Inferior parietal cortex (tissue), 1 donor: Measurements from ENCODE around the gene DNAJC22.

ENCODE experiments used
- DNase-seq: peaks from one replicate; pipeline ENCODE4 v3.0.0-alpha.2; 2016; ENCODE audit errors: extremely low spot score

The DNAJC22 gene

DNA sequence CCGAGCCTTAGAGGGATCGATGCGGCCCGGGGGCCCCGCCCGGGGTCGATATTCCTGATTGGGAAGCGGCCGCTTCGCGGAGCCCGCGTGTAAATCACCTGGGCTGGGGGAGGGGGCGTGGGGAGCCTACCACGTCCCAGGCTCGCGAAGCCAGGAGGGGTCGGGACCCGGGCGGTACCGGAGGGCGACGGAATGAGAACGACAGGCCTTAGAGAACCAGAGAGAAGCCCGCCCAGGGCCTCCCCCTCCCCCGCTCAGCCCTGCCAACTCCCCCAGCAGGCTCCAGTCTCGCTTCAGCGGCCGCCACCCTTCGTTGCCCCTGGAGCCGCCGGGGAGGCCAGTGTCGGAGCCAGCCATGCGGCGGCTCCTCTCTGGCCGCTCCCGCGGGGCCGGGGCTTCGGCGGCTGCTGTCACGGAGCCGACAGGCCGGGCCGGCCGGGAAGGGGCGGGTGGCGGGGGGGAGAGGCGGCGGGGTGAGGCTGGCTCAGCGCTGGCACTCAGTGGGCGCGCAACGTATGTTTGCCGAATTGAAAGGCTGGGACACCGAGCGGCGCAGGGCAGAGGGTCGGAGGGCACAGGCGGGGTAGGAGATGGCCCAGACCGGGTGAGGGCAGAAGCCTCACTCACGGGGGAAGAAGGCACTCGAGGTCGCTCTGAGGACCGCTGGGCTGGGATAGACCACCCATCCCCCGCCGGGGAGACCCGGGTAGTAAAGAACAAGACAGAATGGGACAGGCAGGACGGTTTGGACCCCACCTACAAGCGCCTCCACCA is 1.4 kb upstream of the DNAJC22 start:
- no peak for DNase-seq

- no peak for DNase-seq
Measured at GRCh38 chr12:49345825-49346658, 646 bp upstream of the DNAJC22 start.

DNA sequence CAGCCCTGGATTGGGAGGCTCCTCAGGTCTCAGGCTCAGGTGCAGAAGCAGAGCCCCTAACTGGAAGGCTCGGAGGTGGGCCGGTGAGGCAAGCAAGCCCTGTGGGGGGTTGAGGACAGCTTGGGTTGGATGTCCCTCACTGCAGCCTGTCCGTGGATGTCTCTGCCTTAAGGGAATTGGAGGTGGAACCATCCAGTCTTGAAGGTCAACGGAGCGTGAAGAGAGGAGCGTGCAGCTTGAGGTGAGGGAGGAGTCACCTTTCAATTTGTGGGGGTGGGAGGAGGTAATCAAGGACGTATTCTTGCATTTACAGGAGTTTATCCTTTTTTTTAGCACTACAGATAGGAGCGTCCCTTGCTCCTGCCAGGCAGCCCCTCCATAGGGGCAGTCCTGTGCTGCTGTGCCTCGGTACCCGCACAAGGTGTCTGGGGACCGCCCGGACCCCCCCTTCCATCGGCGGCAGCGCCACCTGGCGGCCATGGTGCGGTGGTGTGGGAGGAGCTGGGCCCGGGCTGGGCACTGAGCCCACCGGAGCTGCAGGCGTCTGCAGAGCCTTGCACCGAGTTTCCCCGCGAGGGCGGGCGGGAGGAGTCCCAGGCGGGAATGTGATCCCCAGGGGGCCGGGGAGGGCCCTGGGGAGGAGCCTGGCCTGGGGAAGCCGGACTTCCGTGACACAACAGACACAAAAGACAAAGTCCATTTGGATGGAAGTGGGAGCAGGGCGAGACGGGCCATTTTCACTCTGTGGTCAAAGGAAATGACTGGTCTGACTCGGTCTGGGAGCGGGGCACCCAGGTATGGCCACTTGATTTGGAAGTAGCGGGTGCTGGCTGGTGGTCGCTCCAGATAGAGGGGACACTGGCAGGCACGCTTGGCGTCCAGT is 864 bp downstream of the DNAJC22 start:
- DNase-seq: peak; percentile 86

- DNase-seq: no peak
Measured at GRCh38 chr12:49348781-49349180, 2.1 kb downstream of the DNAJC22 start.

GRCh38 chr12:49349266-49349665 is 2.6 kb downstream of the DNAJC22 start:
- DNase-seq: no peak

GRCh38 chr12:49352351-49352750 is 5.7 kb downstream of the DNAJC22 start:
- no peak for DNase-seq

GRCh38 chr12:49355913-49356312 is 9.2 kb downstream of the DNAJC22 start:
- no peak for DNase-seq

- peak; percentile 47 for DNase-seq
Measured at GRCh38 chr12:49357103-49357678, 10.5 kb downstream of the DNAJC22 start.

DNA sequence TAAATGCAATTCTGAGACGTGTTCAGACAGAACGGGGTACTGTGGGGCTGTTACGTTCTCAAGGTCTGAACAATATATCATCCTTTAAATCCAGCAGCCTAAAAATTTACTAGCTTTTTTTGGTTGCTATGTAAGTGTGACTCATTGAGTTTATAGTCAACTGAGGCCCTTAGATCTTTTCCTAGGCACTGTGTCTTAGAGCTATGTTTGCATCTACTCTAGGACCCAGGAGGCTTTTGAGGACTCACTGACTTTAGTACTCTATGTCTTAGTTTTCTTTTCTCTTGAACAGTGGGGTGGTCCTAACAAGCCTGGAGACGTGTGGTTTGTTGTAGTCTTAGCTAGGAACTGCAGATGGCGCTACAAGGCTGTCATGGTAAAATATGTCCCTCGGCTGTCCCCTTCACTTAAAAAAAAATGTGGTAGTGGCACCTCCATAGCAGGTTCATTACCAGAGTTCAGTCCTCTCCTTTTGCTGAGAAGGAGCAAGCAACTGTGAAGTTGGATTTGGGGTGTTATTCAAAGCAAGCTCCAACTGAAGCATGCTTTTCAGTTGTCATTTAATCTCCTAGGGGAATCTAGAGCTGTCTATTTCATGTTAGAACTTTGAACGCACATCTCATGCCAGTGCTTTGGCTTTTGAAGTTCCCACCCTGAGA is 11.9 kb downstream of the DNAJC22 start:
- DNase-seq: peak; percentile 78

- no peak for DNase-seq
Measured at GRCh38 chr12:49359671-49360070, 13.0 kb downstream of the DNAJC22 start.

DNA sequence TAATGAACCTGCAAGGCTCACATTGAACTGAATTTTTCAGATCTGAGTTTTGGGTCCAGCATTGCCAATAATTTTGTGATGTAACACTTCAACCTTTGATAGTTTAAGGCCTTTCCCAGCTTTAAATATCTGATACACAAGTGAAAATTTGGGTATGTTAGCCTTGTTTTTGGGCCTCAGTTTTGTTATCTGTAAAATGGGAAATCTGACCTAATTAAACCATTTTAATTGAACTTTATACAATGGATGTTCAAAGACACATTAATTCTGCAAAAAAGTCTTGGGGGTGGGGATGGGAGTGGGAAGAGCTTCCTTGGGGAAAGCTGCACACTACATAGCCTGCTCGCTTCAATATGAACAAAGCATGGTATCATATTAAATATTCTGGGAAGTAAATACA is 15.4 kb downstream of the DNAJC22 start:
- DNase-seq: no peak

- DNase-seq: no peak
Measured at GRCh38 chr12:49364989-49365388, 18.3 kb downstream of the DNAJC22 start.

DNA sequence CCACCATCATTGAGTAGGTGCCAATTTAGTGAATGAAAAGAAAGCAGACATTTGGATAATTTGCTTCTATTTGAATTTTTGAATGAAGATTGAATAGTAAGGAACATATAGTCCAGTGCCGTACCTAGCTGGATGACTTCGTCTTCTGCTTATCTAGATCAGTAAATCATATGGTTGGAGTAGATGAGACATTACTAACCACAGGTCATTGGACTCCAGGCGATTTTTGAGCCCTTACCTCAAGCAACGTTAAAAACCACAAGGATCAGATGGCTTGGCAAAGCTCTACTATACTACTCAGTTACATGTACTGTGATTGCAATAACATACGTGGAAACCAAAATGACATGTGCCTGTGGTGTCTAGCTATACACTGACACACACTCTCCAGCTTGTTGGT is 18.9 kb downstream of the DNAJC22 start:
- no peak for DNase-seq

DNA sequence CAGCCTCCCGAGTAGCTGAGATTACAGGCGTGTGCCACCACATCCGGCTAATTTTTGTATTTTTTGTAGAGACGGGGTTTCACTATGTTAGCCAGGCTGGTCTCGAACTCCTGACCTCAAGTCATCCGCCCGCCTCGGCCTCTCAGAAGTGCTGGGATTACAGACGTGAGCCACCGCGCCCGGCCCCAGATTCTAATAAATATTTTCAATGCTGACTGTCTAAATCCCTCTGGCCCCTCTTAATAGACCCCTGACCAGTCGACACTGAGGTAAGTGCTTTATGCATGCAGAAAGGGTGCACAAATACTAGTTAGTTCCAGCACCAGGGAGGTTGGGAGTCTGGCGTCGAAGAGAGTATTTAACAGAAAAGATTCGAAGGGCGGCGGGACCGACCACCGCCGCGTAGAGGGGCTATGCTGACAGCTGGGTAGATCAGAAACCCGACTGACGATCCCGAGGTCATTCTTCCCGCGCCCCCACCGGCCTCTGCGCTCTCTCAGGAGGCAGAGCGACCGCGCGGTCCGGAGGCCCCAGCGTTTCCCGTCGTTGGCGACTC is 19.5 kb downstream of the DNAJC22 start:
- DNase-seq: no peak

DNA sequence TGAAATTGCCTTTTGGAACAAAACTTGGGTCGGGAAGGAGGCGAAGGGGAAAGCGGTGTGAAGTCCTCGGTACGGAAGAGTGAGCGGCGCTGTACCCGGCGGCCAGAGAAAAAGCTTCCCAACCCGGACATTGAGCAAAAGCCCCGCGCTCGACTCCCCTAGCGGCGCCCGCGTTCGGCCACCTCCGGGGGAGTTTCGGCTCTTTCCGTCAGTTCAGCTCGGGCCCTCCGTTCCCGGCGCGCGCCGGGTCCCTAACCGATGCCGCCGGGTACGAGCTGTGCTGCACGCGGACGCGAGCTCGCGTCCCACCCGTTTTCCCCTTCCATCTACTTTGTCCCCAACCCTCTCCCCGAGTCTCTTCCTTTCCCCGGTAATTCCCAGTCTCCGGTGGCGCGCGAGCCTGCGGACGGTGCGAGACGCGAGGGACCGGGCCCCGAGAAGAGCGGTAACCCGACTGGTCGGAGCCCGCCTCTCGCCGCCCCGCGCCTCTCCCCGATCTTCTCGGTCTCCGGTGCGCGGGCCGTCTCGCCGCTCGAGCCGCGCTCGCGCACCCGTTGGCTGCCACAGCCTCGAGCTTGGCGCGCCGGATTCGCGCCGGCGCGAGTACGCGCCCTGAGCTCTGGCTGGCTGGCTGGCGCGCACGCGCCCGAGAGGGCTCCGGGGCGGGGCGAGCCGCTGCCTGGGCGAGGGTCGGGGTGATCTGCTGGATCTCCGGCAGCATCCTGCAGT is 20.1 kb downstream of the DNAJC22 start:
- peak; percentile 84 for DNase-seq

DNA sequence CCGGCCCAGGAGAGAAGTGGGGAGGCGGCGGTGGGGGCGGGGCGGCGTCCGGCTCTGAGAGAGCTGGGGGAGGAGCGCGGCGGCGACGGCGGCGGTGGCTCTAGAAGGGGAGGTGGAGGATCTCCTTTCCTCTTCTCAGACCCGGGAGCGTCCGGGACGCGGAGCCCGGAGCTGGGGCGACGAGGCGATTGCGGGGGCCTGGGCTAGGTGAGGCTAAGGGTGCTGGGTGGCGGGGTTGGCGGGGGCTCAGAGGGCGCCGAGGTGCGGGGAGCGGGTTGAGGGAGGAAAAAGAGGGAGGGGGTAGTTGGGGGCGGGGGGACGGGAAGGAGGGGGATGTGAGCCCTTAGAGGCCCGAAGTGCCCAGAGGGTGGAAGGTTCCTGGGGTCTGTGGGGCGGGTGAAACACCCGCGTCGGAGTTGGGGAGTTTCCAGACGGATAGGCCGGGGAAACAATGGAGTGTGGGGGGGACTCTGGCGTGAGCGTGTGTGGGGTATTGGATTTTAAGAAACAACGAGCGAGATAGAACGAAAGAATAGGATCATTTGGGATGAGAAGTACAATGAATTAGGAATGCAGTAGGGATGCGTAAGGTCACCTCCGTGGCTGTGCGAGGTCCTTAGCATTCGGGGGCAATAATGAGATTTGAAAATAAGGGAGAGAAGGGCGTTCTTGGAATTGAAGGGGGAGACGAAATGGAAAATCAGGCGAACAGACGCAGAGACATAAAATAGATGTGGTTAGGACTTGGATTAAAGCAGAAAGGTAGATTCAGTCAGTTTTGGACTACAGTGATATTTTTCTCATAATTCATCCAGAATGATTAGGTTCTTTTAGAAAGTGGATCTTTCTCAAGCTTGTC is 20.9 kb downstream of the DNAJC22 start, which contains the start of gene SPATS2:
TSS of gene SPATS2 (plus strand) at position 82 of the 859 bp plus-strand sequence. CDS start 93,551 bp downstream, outside the sequence.
- peak; percentile 39 for DNase-seq

DNA sequence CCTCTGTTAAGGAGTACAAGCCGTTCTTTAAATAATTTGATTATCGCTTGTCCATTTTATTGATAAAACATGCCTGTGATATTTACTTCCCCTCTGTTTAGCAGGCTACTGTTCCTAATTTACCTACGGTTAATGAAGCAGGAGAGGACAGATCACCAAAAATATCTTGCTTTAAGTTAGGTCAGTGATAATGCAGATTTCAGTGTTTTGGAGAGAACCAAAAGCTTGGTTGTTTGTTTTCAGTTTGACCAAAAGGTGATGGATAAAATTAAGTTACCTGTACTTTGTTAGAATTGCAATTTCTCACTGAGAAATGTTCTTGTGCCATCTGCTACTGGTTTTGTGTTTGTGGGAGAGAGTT is 21.5 kb downstream of the DNAJC22 start:
- DNase-seq: peak; percentile 27

DNA sequence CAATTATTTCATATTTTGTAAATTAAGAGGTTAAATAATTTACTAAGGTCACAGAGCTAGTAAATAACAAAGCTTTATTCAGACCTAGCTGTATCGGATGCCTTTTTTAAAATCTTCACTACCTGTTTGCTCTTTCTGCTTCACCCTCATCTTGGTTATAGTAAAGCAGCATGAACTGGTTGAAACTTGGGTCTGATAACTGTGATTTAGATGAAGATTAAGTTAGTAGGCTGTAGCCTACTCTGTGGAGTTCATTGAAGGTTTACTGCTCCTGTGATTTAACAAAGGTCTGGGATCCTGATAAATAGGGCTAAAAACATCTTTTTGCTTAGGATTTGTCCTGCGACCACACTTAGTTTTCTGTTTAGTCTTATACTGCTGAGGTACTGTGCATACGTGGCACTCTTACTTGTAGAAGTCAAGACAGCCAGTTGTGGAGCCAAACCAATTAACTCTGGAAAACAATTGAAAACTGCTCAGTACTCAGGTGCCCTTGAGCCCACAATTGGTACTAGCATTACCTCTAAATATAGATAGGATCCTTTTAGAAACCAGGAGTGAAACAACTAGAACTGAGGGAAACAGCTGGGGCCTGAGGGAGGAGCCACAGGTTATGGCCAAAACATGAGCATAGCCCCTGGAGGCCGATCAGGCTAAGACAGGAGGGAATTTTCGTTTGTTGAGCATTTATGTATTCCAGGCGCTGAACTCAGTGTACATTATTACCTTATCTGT is 22.9 kb downstream of the DNAJC22 start:
- DNase-seq: no peak
